K562 (cell line): ENCODE measurements around the gene CDHR2. TPM values are rescaled to one million over a fixed set of nuclear protein-coding genes. Genes with fewer than 3 reads are reported as not detected.

Experiments used
- ATAC-seq: fragments of 200-7000 bp; cut with Tn5 transposase; 3 replicates; pipeline ENCODE4 v1.9.1; 2020; ENCODE audit warnings: moderate library complexity
- BruUV-seq: library from RNA; stranded (reverse); fragments of 400-500 nt; replicated peaks from 2 replicates; lab custom pipeline; 2021; lab: Mats Ljungman, UMichigan
- CTCF ChIA-PET: fragments of 300-600 bp; formaldehyde crosslinking; extraction: SDS; loops from one replicate; lab custom pipeline; 2021; ENCODE audit warnings: low intra/inter-chr PET ratio; lab: Yijun Ruan, JAX
- POLR2A ChIA-PET: fragments of 300-600, 350-650 bp; sonication (Branson Sonifier 250); formaldehyde crosslinking; extraction: SDS; loops from one replicate; lab custom pipeline; 2021; ENCODE audit warnings: antibody characterized with exemption, inconsistent platforms; lab: Yijun Ruan, JAX
- DNase-seq, 4 experiments: peaks; one replicate each; pipeline versions ENCODE4 v3.0.0 to v3.0.0-alpha.2; 2011 to 2018; ENCODE audit warnings: low spot score in 3 of 4, mixed read lengths in 3 of 4; ENCODE audit errors: extremely low read depth in 1 of 4
- FAIRE-seq: peaks from 2 replicates; lab custom pipeline; 2011; peaks lifted over from hg19 to GRCh38; lab: Jason Lieb, UNC
- H2AFZ ChIP-seq: 2 replicates; pipeline ENCODE4 v1.6.0; 2011; ENCODE audit warnings: low read depth, low read length, control low read depth, inconsistent platforms
- H3K27ac ChIP-seq: fragments of 200-600 bp; 3 replicates; pipeline ENCODE4 v1.8.0; 2011; ENCODE audit warnings: low read depth, mild to moderate bottlenecking, control low read depth, inconsistent platforms, low read length, moderate library complexity, mixed read lengths; ENCODE audit errors: extremely low read depth
- H3K27me3 ChIP-seq, 2 experiments: fragments of 300-600 bp in 1 of 2; 2 replicates in 1 of 2; 3 replicates in 1 of 2; pipeline versions ENCODE4 v1.6.0 to v1.8.0; 2011; ENCODE audit warnings: inconsistent platforms in 2 of 2, low read length in 2 of 2, mild to moderate bottlenecking in 1 of 2, mixed read lengths in 1 of 2, moderate library complexity in 1 of 2; ENCODE audit not compliant: control insufficient read depth in 2 of 2, insufficient read depth in 2 of 2
- H3K36me3 ChIP-seq: fragments of 300-600 bp; 3 replicates; pipeline ENCODE4 v1.8.0; 2011; ENCODE audit warnings: mild to moderate bottlenecking, low read length, inconsistent platforms; ENCODE audit not compliant: control insufficient read depth, insufficient read depth
- H3K4me1 ChIP-seq, 2 experiments: fragments of 200-600 bp in 1 of 2; replicated peaks in 1 of 2; 2 replicates in 1 of 2; 3 replicates in 1 of 2; pipeline versions ENCODE4 v1.5.1 to v1.8.0; 2011; ENCODE audit warnings: inconsistent platforms in 2 of 2, low read length in 2 of 2, mild to moderate bottlenecking in 1 of 2, mixed read lengths in 1 of 2, moderate library complexity in 1 of 2; ENCODE audit not compliant: control insufficient read depth in 2 of 2, insufficient read depth in 2 of 2
- H3K4me2 ChIP-seq: 2 replicates; pipeline ENCODE4 v1.6.1; 2011; ENCODE audit warnings: low read length, control low read depth, inconsistent platforms, mixed read lengths; ENCODE audit not compliant: insufficient read depth
- H3K4me3 ChIP-seq: fragments of 200-600 bp; sonication (generic), shearing (Covaris generic); 2 replicates; pipeline ENCODE4 v1.5.1; 2016; ENCODE audit warnings: control low read depth, inconsistent platforms
- H3K79me2 ChIP-seq: fragments of 200-600 bp; 3 replicates; pipeline ENCODE4 v1.8.0; 2011; ENCODE audit warnings: low read length, inconsistent platforms; ENCODE audit not compliant: control insufficient read depth, insufficient read depth
- H3K9ac ChIP-seq, 2 experiments: 2 replicates each; pipeline versions ENCODE4 v1.6.0 to v1.6.1; 2011; ENCODE audit warnings: low read depth in 2 of 2, low read length in 2 of 2, control low read depth in 1 of 2, inconsistent platforms in 1 of 2, mild to moderate bottlenecking in 1 of 2, mixed read lengths in 1 of 2; ENCODE audit not compliant: insufficient read depth in 1 of 2
- H3K9me1 ChIP-seq: one replicate; pipeline ENCODE4 v1.6.0; 2011; ENCODE audit warnings: inconsistent platforms, mild to moderate bottlenecking, low read length, moderate library complexity; ENCODE audit not compliant: control insufficient read depth, insufficient read depth
- H3K9me3 ChIP-seq: replicated peaks from 2 replicates; pipeline ENCODE4 v1.5.1; 2011; ENCODE audit warnings: low read depth, low read length, inconsistent platforms; ENCODE audit not compliant: control insufficient read depth, insufficient read depth
- H4K20me1 ChIP-seq: replicated peaks from 2 replicates; pipeline ENCODE4 v1.6.1; 2011; ENCODE audit warnings: low read length, inconsistent platforms, mixed read lengths; ENCODE audit not compliant: control insufficient read depth, insufficient read depth
- DLX4 ChIP-seq: fragments of 250-450 bp; sonication (Bioruptor Pico); IDR thresholded peaks from 2 replicates; pipeline ENCODE4 v1.6.1; 2021; ENCODE audit warnings: mild to moderate bottlenecking
- FOXO4 ChIP-seq: fragments of 450-650 bp; formaldehyde crosslinking; IDR thresholded peaks from 2 replicates; pipeline ENCODE4 v1.4.0; 2020; ENCODE audit warnings: mild to moderate bottlenecking, moderate library complexity
- HMGXB4 ChIP-seq: sonication (generic); formaldehyde crosslinking; IDR thresholded peaks from 2 replicates; pipeline ENCODE4 v1.8.1; 2023; ENCODE audit warnings: mild to moderate bottlenecking, missing genetic modification reagents
- MCM5 ChIP-seq: fragments of 450-650 bp; IDR thresholded peaks from 2 replicates; pipeline ENCODE4 v1.6.1; 2016; ENCODE audit warnings: low read depth
- MYBL2 ChIP-seq, 2 experiments: fragments of 450-650 bp in 1 of 2; sonication (generic) in 1 of 2; formaldehyde crosslinking in 1 of 2; IDR thresholded peaks; 2 replicates each; pipeline versions ENCODE4 v1.6.1 to v1.8.1; 2017 to 2022; ENCODE audit warnings: borderline replicate concordance in 1 of 2, inconsistent platforms in 1 of 2, low read depth in 1 of 2, mild to moderate bottlenecking in 1 of 2, missing genetic modification reagents in 1 of 2, moderate library complexity in 1 of 2
- NR2C2 ChIP-seq, 2 experiments: fragments of 200-800 bp in 1 of 2; sonication (Bioruptor generic) in 1 of 2; sonication (generic) in 1 of 2; formaldehyde crosslinking in 1 of 2; IDR thresholded peaks; 2 replicates each; pipeline versions ENCODE4 v1.6.1 to v1.8.0; 2016 to 2022; ENCODE audit warnings: mild to moderate bottlenecking in 1 of 2, missing compliant biosample characterization in 1 of 2, missing genetic modification characterization in 1 of 2, missing genetic modification reagents in 1 of 2
- PHF21A ChIP-seq: fragments of 450-650 bp; IDR thresholded peaks from 2 replicates; pipeline ENCODE4 v1.6.1; 2017; ENCODE audit warnings: low read depth, borderline replicate concordance
- PPARD ChIP-seq: fragments of 250-450 bp; sonication (Bioruptor Pico); IDR thresholded peaks from 2 replicates; pipeline ENCODE4 v1.8.0; 2022; ENCODE audit warnings: inconsistent platforms, mild to moderate bottlenecking, moderate library complexity
- RB1 ChIP-seq: fragments of 450-650 bp; IDR thresholded peaks from 2 replicates; pipeline ENCODE4 v1.6.1; 2017; ENCODE audit warnings: low read depth, mild to moderate bottlenecking
- SP1 ChIP-seq: sonication (generic); formaldehyde crosslinking; IDR thresholded peaks from 2 replicates; pipeline ENCODE4 v1.8.1; 2022; ENCODE audit warnings: mild to moderate bottlenecking, missing genetic modification reagents
- THRAP3 ChIP-seq: fragments of 450-650 bp; IDR thresholded peaks from 2 replicates; pipeline ENCODE4 v1.6.1; 2016; ENCODE audit warnings: mild to moderate bottlenecking, inconsistent platforms, borderline replicate concordance
- ZNF699 ChIP-seq: fragments of 250-450 bp; sonication (Bioruptor Pico); IDR thresholded peaks from 2 replicates; pipeline ENCODE4 v1.8.0; 2021; ENCODE audit warnings: mild to moderate bottlenecking, moderate library complexity; ENCODE audit not compliant: insufficient replicate concordance
- ZNF77 ChIP-seq: fragments of 250-450 bp; sonication (Bioruptor Pico); IDR thresholded peaks from 2 replicates; pipeline ENCODE4 v1.5.0; 2020
- WGBS: fragments of 100-300 bp; shearing (Covaris generic); methylation state at CpG from one replicate; pipeline ENCODE4 v1.1.6; 2016; ENCODE audit warnings: low coverage, mixed read lengths; ENCODE audit not compliant: insufficient coverage; ENCODE audit errors: missing lambda C conversion rate; 5-methylcytosine and 5-hydroxymethylcytosine counted together
- in situ Hi-C: fragments of 300-500 bp; cut with MboI; formaldehyde crosslinking; loops from 4 replicates; pipeline ENCODE4 v1.15.0; 2018; ENCODE audit warnings: inconsistent platforms, mixed read lengths
- intact Hi-C: fragments of 100-400 bp; cut with micrococcal nuclease; formaldehyde crosslinking; loops from 2 replicates; pipeline ENCODE4 v1.14.2; 2022
- polyA plus RNA-seq, 8 experiments: library from polyadenylated mRNA; depleted of rRNA in 4 of 8; stranded (reverse) in 5 of 8; unstranded in 3 of 8; fragments of >200 nt; fragmentation: Nextera tagmentation in 2 of 8; fragmentation: Illumina TruSeq in 1 of 8; extraction: Ambion mirVana in 2 of 8; extraction: Trizol in 1 of 8; gene quantifications; 2 replicates each; pipeline versions ENCODE4 v1.2.1 to v1.2.3, GENCODE V29; 2011 to 2014; ENCODE audit warnings: inconsistent platforms in 1 of 8, missing spikeins in 1 of 8
- total RNA-seq, 7 experiments: library from RNA; depleted of rRNA in 6 of 7; stranded (reverse); fragments of >200 nt in 6 of 7; fragmentation: Illumina TruSeq in 2 of 7; extraction: Trizol in 2 of 7; gene quantifications; 2 replicates each; pipeline versions ENCODE4 v1.2.1 to v1.2.3, GENCODE V29; 2011 to 2021; ENCODE audit warnings: low replicate concordance in 1 of 7

CDHR2 gene
- total and polyA plus RNA-seq, 9 of the 15 experiments (the other 6 are each of a cell fraction or from before 2014, with no cell fraction given) = 0.01 to 0.62 (median 0.09) TPM; not detected in 2

- Histone ChIP-seq H2AFZ (no peak overlapping the region), H3K9me1 (no peaks in the 10 kb centered on the region), H4K20me1 (peaks cover 2% of the 10 kb centered on the region; the same call in 1 of the 2 replicates), H3K9ac (no peak overlapping the region), H3K4me2 (no peak overlapping the region), H3K4me3 (no peak overlapping the region), H3K4me1 (no peaks in the 10 kb centered on the region; a peak in 2 of 5 replicates), H3K36me3 (no peaks in the 10 kb centered on the region), H3K27ac (no peak overlapping the region), H3K79me2 (no peaks in the 10 kb centered on the region), H3K27me3 (peaks cover 34 to 61% of the 10 kb centered on the region in 2 experiments), H3K9me3 (no peaks in the 10 kb centered on the region)
- ChIA-PET POLR2A (interaction anchor here (0.7 to 1.2 kb wide), 2 partner anchors 11 to 19 kb away, joined by 3 to 4 read pairs; no protein-coding TSS in a partner anchor), CTCF (no interaction called here)
- in situ Hi-C loops (no loop called here), intact Hi-C loops (no loop called here)
- no TSS peak for BruUV-seq
- FAIRE-seq (no peak), DNase-seq (no peak), ATAC-seq (no peak)
- 4% methylated on average over 8 of the region's 9 CpGs for WGBS
- TF ChIP-seq MCM5 = no peak
- no peak for TF ChIP-seq RB1
- TF ChIP-seq ZNF77 (CRISPR knock-in tag) = no peak
- TF ChIP-seq HMGXB4 (CRISPR knock-in tag) = no peak
- no peak for TF ChIP-seq NR2C2 (CRISPR knock-in tag; IDR thresholded peaks at IDR 0.05)
- TF ChIP-seq NR2C2 (tag; IDR thresholded peaks at IDR 0.05) = no peak
- TF ChIP-seq PPARD (CRISPR knock-in tag) = no peak
- no peak for TF ChIP-seq ZNF699 (CRISPR knock-in tag)
- no peak for TF ChIP-seq PHF21A
- TF ChIP-seq THRAP3 = no peak
- no peak for TF ChIP-seq DLX4 (CRISPR knock-in tag)
- TF ChIP-seq FOXO4 = no peak
- TF ChIP-seq SP1 (CRISPR knock-in tag) = no peak
- TF ChIP-seq MYBL2 (IDR thresholded peaks at IDR 0.05; ENCODE audit: low read depth) = no peak
- TF ChIP-seq MYBL2 (CRISPR knock-in tag; IDR thresholded peaks at IDR 0.05; ENCODE audit: borderline replicate concordance) = no peak
These were observed 87.3 kb downstream of the CDHR2 start for GRCh38 chr5:176636426-176636825.
